GM12878 (cell line): ENCODE data around the gene TH. TPM values are rescaled to one million over a fixed set of nuclear protein-coding genes. Genes with fewer than 3 reads are reported as not detected.
A peak's percentile ranks its signal among the peaks of the same experiment; 100 is the strongest.

Experiments
- ATAC-seq: fragments of 200-7000 bp; cut with Tn5 transposase; 3 replicates; pipeline ENCODE4 v1.9.1; 2020; ENCODE audit warnings: mild to moderate bottlenecking, moderate library complexity
- BruUV-seq: library from RNA; stranded (reverse); fragments of 400-500 nt; replicated peaks from 2 replicates; lab custom pipeline; 2021; lab: Mats Ljungman, UMichigan
- CTCF ChIA-PET: fragments of 300-600 bp; sonication (Branson Sonifier 250); formaldehyde crosslinking; extraction: SDS; loops from one replicate; lab custom pipeline; 2021; ENCODE audit warnings: inconsistent platforms; lab: Yijun Ruan, JAX
- POLR2A ChIA-PET: fragments of 350-600 bp; formaldehyde crosslinking; extraction: SDS; loops from one replicate; lab custom pipeline; 2021; ENCODE audit warnings: inconsistent platforms; lab: Charles Lee
- RAD21 ChIA-PET: fragments of 300-600 bp; sonication (Branson Sonifier 250); formaldehyde crosslinking; loops from one replicate; lab custom pipeline; 2023; ENCODE audit warnings: antibody characterized with exemption; ENCODE audit not compliant: unreplicated experiment; lab: Charles Lee
- SMC1A ChIA-PET: fragments of 300-600 bp; sonication (Branson Sonifier 250); formaldehyde crosslinking; loops from one replicate; lab custom pipeline; 2023; ENCODE audit not compliant: unreplicated experiment, uncharacterized antibody; lab: Charles Lee
- DNase-seq: peaks from one replicate; pipeline ENCODE4 v3.0.0-alpha.2; 2011; ENCODE audit warnings: low read depth, low spot score
- FAIRE-seq: peaks from 3 replicates; lab custom pipeline; 2011; peaks lifted over from hg19 to GRCh38; lab: Jason Lieb, UNC
- H2AFZ ChIP-seq: 2 replicates; pipeline ENCODE4 v1.6.0; 2011; ENCODE audit warnings: low read depth, low read length, control low read depth; ENCODE audit not compliant: control insufficient read depth
- H3K27ac ChIP-seq: 2 replicates; pipeline ENCODE4 v1.5.1; 2011; ENCODE audit warnings: control low read depth; ENCODE audit not compliant: control insufficient read depth, insufficient read depth
- H3K27me3 ChIP-seq, 2 experiments: replicated peaks in 1 of 2; 2 replicates each; pipeline versions ENCODE4 v1.6.0 to v1.6.1; 2011; ENCODE audit warnings: low read length in 1 of 2; ENCODE audit not compliant: control insufficient read depth in 2 of 2, insufficient read depth in 2 of 2
- H3K36me3 ChIP-seq, 2 experiments: 2 replicates each; pipeline ENCODE4 v1.5.1; 2011; ENCODE audit warnings: low read length in 1 of 2; ENCODE audit not compliant: control insufficient read depth in 2 of 2, insufficient read depth in 2 of 2
- H3K4me1 ChIP-seq: 2 replicates; pipeline ENCODE4 v1.6.1; 2011; ENCODE audit warnings: mild to moderate bottlenecking, low read length, moderate library complexity, mixed read lengths; ENCODE audit not compliant: control insufficient read depth, insufficient read depth
- H3K4me2 ChIP-seq: 2 replicates; pipeline ENCODE4 v1.6.0; 2011; ENCODE audit warnings: control low read depth; ENCODE audit not compliant: control insufficient read depth, insufficient read depth
- H3K4me3 ChIP-seq: fragments of 200-600 bp; sonication (generic); 2 replicates; pipeline ENCODE4 v1.5.1; 2016
- H3K79me2 ChIP-seq: 2 replicates; pipeline ENCODE4 v1.6.0; 2011; ENCODE audit warnings: low read length; ENCODE audit not compliant: control insufficient read depth, insufficient read depth
- H3K9ac ChIP-seq: 2 replicates; pipeline ENCODE4 v1.8.0; 2011; ENCODE audit warnings: low read length, control low read depth, mixed read lengths; ENCODE audit not compliant: control insufficient read depth, insufficient read depth
- H3K9me3 ChIP-seq: replicated peaks from 3 replicates; pipeline ENCODE4 v1.5.1; 2011; ENCODE audit warnings: mild to moderate bottlenecking, low read length; ENCODE audit not compliant: control insufficient read depth, insufficient read depth
- H4K20me1 ChIP-seq: 2 replicates; pipeline ENCODE4 v1.6.0; 2011; ENCODE audit not compliant: control insufficient read depth, insufficient read depth
- BHLHE40 ChIP-seq, 2 experiments: fragments of 450-650 bp in 1 of 2; IDR thresholded peaks; 2 replicates each; pipeline ENCODE4 v1.6.1; 2011 to 2017; ENCODE audit warnings: low read depth in 2 of 2, borderline replicate concordance in 1 of 2, improper control_type of control experiment in 1 of 2, low read length in 1 of 2, mild to moderate bottlenecking in 1 of 2
- BMI1 ChIP-seq: fragments of 450-650 bp; IDR thresholded peaks from 2 replicates; pipeline ENCODE4 v1.6.1; 2016; ENCODE audit warnings: mild to moderate bottlenecking, moderate library complexity, borderline replicate concordance
- CBFB ChIP-seq: IDR thresholded peaks from 2 replicates; pipeline ENCODE4 v1.6.1; 2016; ENCODE audit warnings: antibody characterized with exemption, low read depth
- CHD1 ChIP-seq: IDR thresholded peaks from 2 replicates; pipeline ENCODE4 v1.6.1; 2012; ENCODE audit warnings: low read depth, low read length, improper control_type of control experiment
- CHD2 ChIP-seq: IDR thresholded peaks from 2 replicates; pipeline ENCODE4 v1.6.1; 2011; ENCODE audit warnings: low read depth, low read length, improper control_type of control experiment, borderline replicate concordance
- EP300 ChIP-seq, 2 experiments: fragments of 150-350 bp in 1 of 2; IDR thresholded peaks; 2 replicates each; pipeline ENCODE4 v1.6.1; 2011 to 2012; ENCODE audit warnings: low read depth in 2 of 2, low read length in 2 of 2, borderline replicate concordance in 1 of 2, improper control_type of control experiment in 1 of 2, inconsistent platforms in 1 of 2; ENCODE audit not compliant: control insufficient read depth in 1 of 2
- FOS ChIP-seq: IDR thresholded peaks from 3 replicates; pipeline ENCODE4 v1.6.1; 2011; ENCODE audit warnings: borderline replicate concordance; ENCODE audit not compliant: insufficient read length; ENCODE audit errors: extremely low read depth
- KLF5 ChIP-seq: fragments of 450-650 bp; IDR thresholded peaks from 2 replicates; pipeline ENCODE4 v1.6.1; 2014; ENCODE audit warnings: mild to moderate bottlenecking; ENCODE audit not compliant: partially characterized antibody
- MEF2A ChIP-seq: IDR thresholded peaks from 2 replicates; pipeline ENCODE4 v1.6.1; 2011; ENCODE audit warnings: low read depth, mild to moderate bottlenecking, low read length, moderate library complexity; ENCODE audit not compliant: insufficient read depth
- NFIC ChIP-seq: IDR thresholded peaks from 2 replicates; pipeline ENCODE4 v1.6.1; 2012; ENCODE audit warnings: low read depth, mild to moderate bottlenecking, inconsistent platforms, low read length, moderate library complexity
- NRF1 ChIP-seq: conservative IDR thresholded peaks from 2 replicates; pipeline ENCODE4 v1.6.1; 2011; ENCODE audit warnings: mild to moderate bottlenecking, low read depth, low read length, improper control_type of control experiment
- POLR2AphosphoS2 ChIP-seq: IDR thresholded peaks from 2 replicates; pipeline ENCODE4 v1.6.1; 2011; ENCODE audit warnings: low read depth, mild to moderate bottlenecking, low read length, improper control_type of control experiment, moderate library complexity
- POU2F2 ChIP-seq: IDR thresholded peaks from 3 replicates; pipeline ENCODE4 v1.6.1; 2011; ENCODE audit warnings: low read depth, mild to moderate bottlenecking, low read length, borderline replicate concordance
- RAD21 ChIP-seq: IDR thresholded peaks from 2 replicates; pipeline ENCODE4 v1.6.1; 2011; ENCODE audit warnings: mild to moderate bottlenecking, low read depth, low read length, moderate library complexity; ENCODE audit not compliant: insufficient read depth
- SUZ12 ChIP-seq: fragments of 200-600 bp; sonication (generic); IDR thresholded peaks from one replicate; pipeline ENCODE4 v1.6.1; 2018; ENCODE audit warnings: antibody characterized with exemption, mild to moderate bottlenecking; ENCODE audit not compliant: unreplicated experiment
- ZZZ3 ChIP-seq: IDR thresholded peaks from 2 replicates; pipeline ENCODE4 v1.6.1; 2011; ENCODE audit warnings: low read depth; ENCODE audit not compliant: control insufficient read depth, insufficient read length
- WGBS: methylation state at CpG from one replicate; pipeline ENCODE4 v1.1.6; 2016; ENCODE audit warnings: low lambda C conversion rate; ENCODE audit not compliant: insufficient replicate concordance, insufficient coverage; ENCODE audit errors: missing lambda C conversion rate; 5-methylcytosine and 5-hydroxymethylcytosine counted together
- in situ Hi-C: fragments of 300-500 bp; cut with MboI; formaldehyde crosslinking; loops from 9 replicates; pipeline ENCODE4 v1.14.3; 2018; ENCODE audit warnings: mixed read lengths
- intact Hi-C: fragments of 100-400 bp; cut with micrococcal nuclease; formaldehyde crosslinking; loops from one replicate; pipeline ENCODE4 v1.14.2; 2022; ENCODE audit not compliant: unreplicated experiment
- polyA plus RNA-seq, 11 experiments: library from polyadenylated mRNA; depleted of rRNA in 4 of 11; unstranded in 6 of 11; stranded (reverse) in 5 of 11; fragments of >200 nt; fragmentation: Nextera tagmentation in 4 of 11; fragmentation: Illumina TruSeq in 1 of 11; extraction: Ambion mirVana in 4 of 11; extraction: Trizol in 1 of 11; gene quantifications; 1 replicate in 1 of 11; 2 replicates in 10 of 11; pipeline versions ENCODE4 v1.2.1 to v1.2.3, GENCODE V29; 2011 to 2016; ENCODE audit warnings: inconsistent platforms in 2 of 11, missing spikeins in 2 of 11, low read depth in 1 of 11
- total RNA-seq, 4 experiments: library from RNA; depleted of rRNA in 3 of 4; stranded (reverse); fragments of >200 nt in 3 of 4; fragmentation: Illumina TruSeq in 1 of 4; extraction: Trizol in 1 of 4; gene quantifications; 2 replicates each; pipeline versions ENCODE4 v1.2.1 to v1.2.3, GENCODE V29; 2013 to 2021
- TF ChIP-seq, protein P1 (sequence below): fragments of 450-650 bp; IDR thresholded peaks from 2 replicates; pipeline ENCODE4 v1.6.1; 2017; ENCODE audit warnings: borderline replicate concordance
- TF ChIP-seq, protein P2 (sequence below): IDR thresholded peaks from 2 replicates; pipeline ENCODE4 v1.6.1; 2012; ENCODE audit warnings: low read depth, low read length, improper control_type of control experiment
- TF ChIP-seq, protein P3 (sequence below): fragments of 450-650 bp; IDR thresholded peaks from 2 replicates; pipeline ENCODE4 v1.6.1; 2017; ENCODE audit warnings: antibody characterized with exemption, mild to moderate bottlenecking, moderate library complexity

TH gene
- total and polyA plus RNA-seq, 10 of the 15 experiments (the other 5 are each of a cell fraction or from before 2014, with no cell fraction given), result not detected

- SMC1A ChIA-PET, result no interaction called here
- CTCF ChIA-PET, result interaction anchor here (0.5 to 1.0 kb wide), 2 partner anchors 233 to 593 kb away, joined by 3 to 5 read pairs; no protein-coding TSS in a partner anchor
- FAIRE-seq, result no peak
- TF ChIP-seq, protein P1, sequence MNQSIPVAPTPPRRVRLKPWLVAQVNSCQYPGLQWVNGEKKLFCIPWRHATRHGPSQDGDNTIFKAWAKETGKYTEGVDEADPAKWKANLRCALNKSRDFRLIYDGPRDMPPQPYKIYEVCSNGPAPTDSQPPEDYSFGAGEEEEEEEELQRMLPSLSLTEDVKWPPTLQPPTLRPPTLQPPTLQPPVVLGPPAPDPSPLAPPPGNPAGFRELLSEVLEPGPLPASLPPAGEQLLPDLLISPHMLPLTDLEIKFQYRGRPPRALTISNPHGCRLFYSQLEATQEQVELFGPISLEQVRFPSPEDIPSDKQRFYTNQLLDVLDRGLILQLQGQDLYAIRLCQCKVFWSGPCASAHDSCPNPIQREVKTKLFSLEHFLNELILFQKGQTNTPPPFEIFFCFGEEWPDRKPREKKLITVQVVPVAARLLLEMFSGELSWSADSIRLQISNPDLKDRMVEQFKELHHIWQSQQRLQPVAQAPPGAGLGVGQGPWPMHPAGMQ, result no peak
- TF ChIP-seq EP300 (IDR thresholded peaks at IDR 0.05; ENCODE audit: borderline replicate concordance in 1 of 2, control insufficient read depth in 1 of 2, low read depth in 2 of 2, low read length in 2 of 2) (no peak), POLR2AphosphoS2 (no peak), BHLHE40 (IDR thresholded peaks at IDR 0.05; ENCODE audit: borderline replicate concordance in 1 of 2, low read depth in 2 of 2, low read length in 1 of 2) (peak in 1 of 2 experiments; percentile 56; a peak in 1 of 4 replicates), KLF5 (no peak), POU2F2 (no peak), RAD21 (peak; percentile 29), ZZZ3 (no peak), NFIC (no peak), SUZ12 (no peak), CBFB (no peak), NRF1 (no peak), CHD1 (no peak), BMI1 (no peak), FOS (no peak), MEF2A (no peak), CHD2 (no peak)
- TF ChIP-seq, protein P2, sequence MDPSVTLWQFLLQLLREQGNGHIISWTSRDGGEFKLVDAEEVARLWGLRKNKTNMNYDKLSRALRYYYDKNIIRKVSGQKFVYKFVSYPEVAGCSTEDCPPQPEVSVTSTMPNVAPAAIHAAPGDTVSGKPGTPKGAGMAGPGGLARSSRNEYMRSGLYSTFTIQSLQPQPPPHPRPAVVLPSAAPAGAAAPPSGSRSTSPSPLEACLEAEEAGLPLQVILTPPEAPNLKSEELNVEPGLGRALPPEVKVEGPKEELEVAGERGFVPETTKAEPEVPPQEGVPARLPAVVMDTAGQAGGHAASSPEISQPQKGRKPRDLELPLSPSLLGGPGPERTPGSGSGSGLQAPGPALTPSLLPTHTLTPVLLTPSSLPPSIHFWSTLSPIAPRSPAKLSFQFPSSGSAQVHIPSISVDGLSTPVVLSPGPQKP, result no peak
- TF ChIP-seq, protein P3, sequence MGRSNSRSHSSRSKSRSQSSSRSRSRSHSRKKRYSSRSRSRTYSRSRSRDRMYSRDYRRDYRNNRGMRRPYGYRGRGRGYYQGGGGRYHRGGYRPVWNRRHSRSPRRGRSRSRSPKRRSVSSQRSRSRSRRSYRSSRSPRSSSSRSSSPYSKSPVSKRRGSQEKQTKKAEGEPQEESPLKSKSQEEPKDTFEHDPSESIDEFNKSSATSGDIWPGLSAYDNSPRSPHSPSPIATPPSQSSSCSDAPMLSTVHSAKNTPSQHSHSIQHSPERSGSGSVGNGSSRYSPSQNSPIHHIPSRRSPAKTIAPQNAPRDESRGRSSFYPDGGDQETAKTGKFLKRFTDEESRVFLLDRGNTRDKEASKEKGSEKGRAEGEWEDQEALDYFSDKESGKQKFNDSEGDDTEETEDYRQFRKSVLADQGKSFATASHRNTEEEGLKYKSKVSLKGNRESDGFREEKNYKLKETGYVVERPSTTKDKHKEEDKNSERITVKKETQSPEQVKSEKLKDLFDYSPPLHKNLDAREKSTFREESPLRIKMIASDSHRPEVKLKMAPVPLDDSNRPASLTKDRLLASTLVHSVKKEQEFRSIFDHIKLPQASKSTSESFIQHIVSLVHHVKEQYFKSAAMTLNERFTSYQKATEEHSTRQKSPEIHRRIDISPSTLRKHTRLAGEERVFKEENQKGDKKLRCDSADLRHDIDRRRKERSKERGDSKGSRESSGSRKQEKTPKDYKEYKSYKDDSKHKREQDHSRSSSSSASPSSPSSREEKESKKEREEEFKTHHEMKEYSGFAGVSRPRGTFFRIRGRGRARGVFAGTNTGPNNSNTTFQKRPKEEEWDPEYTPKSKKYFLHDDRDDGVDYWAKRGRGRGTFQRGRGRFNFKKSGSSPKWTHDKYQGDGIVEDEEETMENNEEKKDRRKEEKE, result no peak
These were observed 15.2 kb upstream of the TH start for GRCh38 chr11:2186669-2187279.

More at GRCh38 chr11:2186669-2187279, 15.2 kb upstream of the TH start:
- Histone ChIP-seq H3K9me3 (no peaks in the 10 kb centered on the region), H3K4me3 (no peak overlapping the region), H3K27ac (no peak overlapping the region), H3K4me1 (no peaks in the 10 kb centered on the region), H3K4me2 (no peak overlapping the region), H4K20me1 (no peaks in the 10 kb centered on the region), H3K79me2 (no peaks in the 10 kb centered on the region), H3K27me3 (no peaks in the 10 kb centered on the region), H3K9ac (no peak overlapping the region), H2AFZ (no peak overlapping the region), H3K36me3 (no peaks in the 10 kb centered on the region)
- ChIA-PET POLR2A (no interaction called here), RAD21 (interaction anchor here (0.5 kb wide), 1 partner anchor 234 kb away, joined by 3 read pairs; no protein-coding TSS in a partner anchor)
- DNase-seq (no peak), ATAC-seq (peak; percentile 63)
- intact Hi-C loops, result no loop called here
- 27% methylated on average over 19 of the region's 21 CpGs for WGBS
- in situ Hi-C loops, result no loop called here
- no TSS peak for BruUV-seq
